CD8-positive, alpha-beta memory T cell (primary cell): ENCODE results near the gene PPP2R5E. TPM values are rescaled to one million over a fixed set of nuclear protein-coding genes. Genes with fewer than 3 reads are reported as not detected.

Experiments used
- CTCF ChIA-PET: fragments of 350-600 bp; sonication (Branson Sonifier 250); formaldehyde crosslinking; loops from one replicate; lab custom pipeline; 2021; ENCODE audit warnings: antibody characterized with exemption; lab: Charles Lee
- POLR2A ChIA-PET: fragments of 350-600 bp; sonication (Branson Sonifier 250); formaldehyde crosslinking; loops from one replicate; lab custom pipeline; 2021; ENCODE audit warnings: antibody characterized with exemption; lab: Charles Lee
- DNase-seq, 5 donors: peaks; one replicate each; pipeline versions ENCODE4 v3.0.0 to v3.0.0-alpha.2; 2020 to 2022; ENCODE audit warnings: mixed read lengths in 1 of 5
- H3K27ac ChIP-seq: one replicate; pipeline ENCODE4 v1.7.0; 2013; ENCODE audit warnings: low read depth, mild to moderate bottlenecking, low read length, moderate library complexity
- H3K27me3 ChIP-seq: 2 replicates; pipeline ENCODE4 v1.7.0; 2013; ENCODE audit warnings: low read length, mild to moderate bottlenecking; ENCODE audit not compliant: insufficient read depth, poor library complexity, severe bottlenecking
- H3K36me3 ChIP-seq: 2 replicates; pipeline ENCODE4 v1.7.0; 2013; ENCODE audit warnings: mild to moderate bottlenecking, low read length, moderate library complexity; ENCODE audit not compliant: insufficient read depth
- H3K4me1 ChIP-seq: 2 replicates; pipeline ENCODE4 v1.7.0; 2013; ENCODE audit warnings: mild to moderate bottlenecking, low read length, moderate library complexity; ENCODE audit not compliant: insufficient read depth
- H3K4me3 ChIP-seq: 2 replicates; pipeline ENCODE4 v1.7.0; 2013; ENCODE audit warnings: mild to moderate bottlenecking, low read length
- H3K9me3 ChIP-seq: 2 replicates; pipeline ENCODE4 v1.7.0; 2013; ENCODE audit warnings: mild to moderate bottlenecking, low read length
- H3K27ac Mint-ChIP-seq, 8 donors: one replicate each; pipeline ENCODE4 v1.8.0; 2020 to 2021; ENCODE audit warnings: mixed read lengths in 8 of 8, mild to moderate bottlenecking in 6 of 8, inconsistent platforms in 3 of 8, moderate library complexity in 3 of 8
- H3K27me3 Mint-ChIP-seq, 2 donors: one replicate each; pipeline ENCODE4 v1.8.0; 2020 to 2021; ENCODE audit warnings: mixed read lengths in 2 of 2, mild to moderate bottlenecking in 1 of 2, moderate library complexity in 1 of 2
- H3K36me3 Mint-ChIP-seq, 3 donors: one replicate each; pipeline ENCODE4 v1.8.0; 2020 to 2021; ENCODE audit warnings: mixed read lengths in 3 of 3, inconsistent platforms in 1 of 3, mild to moderate bottlenecking in 1 of 3
- H3K4me1 Mint-ChIP-seq, 3 donors: one replicate each; pipeline ENCODE4 v1.8.0; 2020 to 2021; ENCODE audit warnings: mixed read lengths in 3 of 3, inconsistent platforms in 1 of 3, mild to moderate bottlenecking in 1 of 3
- H3K4me3 Mint-ChIP-seq, 7 donors: one replicate each; pipeline ENCODE4 v1.8.0; 2020 to 2021; ENCODE audit warnings: mixed read lengths in 7 of 7, mild to moderate bottlenecking in 6 of 7, moderate library complexity in 4 of 7, inconsistent platforms in 2 of 7
- H3K9me3 Mint-ChIP-seq, 5 donors: one replicate each; pipeline ENCODE4 v1.8.0; 2020 to 2022; ENCODE audit warnings: mixed read lengths in 5 of 5, mild to moderate bottlenecking in 3 of 5, moderate library complexity in 2 of 5, inconsistent platforms in 1 of 5
- polyA plus RNA-seq: library from polyadenylated mRNA; unstranded; fragments of 300-500 nt; fragmentation: Illumina TruSeq; gene quantifications from one replicate; pipeline ENCODE4 v1.2.3, GENCODE V29; 2021
- total RNA-seq, 2 experiments: library from RNA; stranded (reverse); gene quantifications; one replicate each; pipeline ENCODE4 v1.2.3, GENCODE V29; 2021

The PPP2R5E gene
- total and polyA plus RNA-seq, 3 experiments from 2014 or later: 39.3 to 56.5 (median 55.0) TPM

- H3K4me1 ChIP-seq: no peaks in the 10 kb centered on the region
- ChIA-PET POLR2A (no interaction called here), CTCF (no interaction called here)
- no peak for DNase-seq
- no peaks in the 10 kb centered on the region for H3K9me3 Mint-ChIP-seq
- peaks cover 6% of the 10 kb centered on the region for H3K36me3 ChIP-seq
- peaks cover 4 to 33% (median 5%) of the 10 kb centered on the region in 3 donors for H3K36me3 Mint-ChIP-seq
- H3K27me3 ChIP-seq: no peaks in the 10 kb centered on the region
- H3K27ac Mint-ChIP-seq: no peak overlapping the region
- peaks cover 34 to 65% (median 52%) of the 10 kb centered on the region in 3 donors for H3K4me1 Mint-ChIP-seq
- no peak overlapping the region for H3K4me3 ChIP-seq
- no peak overlapping the region for H3K4me3 Mint-ChIP-seq
- no peaks in the 10 kb centered on the region for H3K9me3 ChIP-seq
- no peak overlapping the region for H3K27ac ChIP-seq
- peaks cover 0 to 1% of the 10 kb centered on the region in 2 donors for H3K27me3 Mint-ChIP-seq
Measured at GRCh38 chr14:63496837-63497400, 46.3 kb downstream of the PPP2R5E start.

- Mint-ChIP-seq H3K4me3 (no peak overlapping the region), H3K9me3 (no peaks in the 10 kb centered on the region), H3K36me3 (peaks cover 0 to 13% (median 8%) of the 10 kb centered on the region in 3 donors), H3K27ac (peak overlapping the region in 4 of 8 donors; percentile 27 to 76 (median 65)), H3K27me3 (peaks cover 0 to 1% of the 10 kb centered on the region in 2 donors), H3K4me1 (peaks cover 30 to 56% (median 44%) of the 10 kb centered on the region in 3 donors)
- no peak overlapping the region for H3K27ac ChIP-seq
- no peaks in the 10 kb centered on the region for H3K36me3 ChIP-seq
- no peak for DNase-seq
- POLR2A ChIA-PET: no interaction called here
- H3K4me1 ChIP-seq: no peaks in the 10 kb centered on the region
- CTCF ChIA-PET: interaction anchor here (0.9 kb wide), 1 partner anchor 20 kb away, joined by 3 read pairs; no protein-coding TSS in a partner anchor
- H3K9me3 ChIP-seq: no peaks in the 10 kb centered on the region
- no peaks in the 10 kb centered on the region for H3K27me3 ChIP-seq
- no peak overlapping the region for H3K4me3 ChIP-seq
Measured at GRCh38 chr14:63493246-63493645, 49.9 kb downstream of the PPP2R5E start.

DNA sequence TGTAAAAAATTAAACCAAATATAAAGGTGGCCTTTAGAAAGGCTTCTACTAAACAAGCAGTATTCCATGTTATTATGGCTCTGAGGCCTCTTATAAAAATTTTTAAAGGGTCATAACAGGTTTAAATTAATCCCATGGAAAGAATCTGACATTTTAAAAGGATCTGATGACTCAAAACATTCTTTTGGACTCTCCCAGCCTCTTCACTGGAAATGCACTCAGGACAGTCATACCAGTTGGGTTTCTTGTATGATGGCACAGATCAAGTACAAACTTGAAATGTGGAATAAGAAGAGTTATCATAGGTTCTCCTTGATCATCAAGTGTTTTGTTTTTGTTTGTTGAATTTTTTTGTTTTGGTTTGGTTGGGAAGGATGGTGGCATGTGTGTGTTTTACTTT lies 50.8 kb downstream of the PPP2R5E start:
- no peak overlapping the region for H3K27ac ChIP-seq
- H3K36me3 ChIP-seq: no peaks in the 10 kb centered on the region
- H3K36me3 Mint-ChIP-seq: peaks cover 0 to 10% (median 7%) of the 10 kb centered on the region in 3 donors
- H3K9me3 Mint-ChIP-seq: no peaks in the 10 kb centered on the region
- peak overlapping the region in 2 of 8 donors; percentile 51 to 62 for H3K27ac Mint-ChIP-seq
- CTCF ChIA-PET: no interaction called here
- no peak for DNase-seq
- POLR2A ChIA-PET: no interaction called here
- no peaks in the 10 kb centered on the region for H3K27me3 ChIP-seq
- H3K4me1 Mint-ChIP-seq: peaks cover 36 to 61% (median 51%) of the 10 kb centered on the region in 3 donors
- H3K4me3 ChIP-seq: no peak overlapping the region
- H3K9me3 ChIP-seq: no peaks in the 10 kb centered on the region
- H3K27me3 Mint-ChIP-seq: peaks cover 0 to 1% of the 10 kb centered on the region in 2 donors
- H3K4me3 Mint-ChIP-seq: no peak overlapping the region
- no peaks in the 10 kb centered on the region for H3K4me1 ChIP-seq

DNA sequence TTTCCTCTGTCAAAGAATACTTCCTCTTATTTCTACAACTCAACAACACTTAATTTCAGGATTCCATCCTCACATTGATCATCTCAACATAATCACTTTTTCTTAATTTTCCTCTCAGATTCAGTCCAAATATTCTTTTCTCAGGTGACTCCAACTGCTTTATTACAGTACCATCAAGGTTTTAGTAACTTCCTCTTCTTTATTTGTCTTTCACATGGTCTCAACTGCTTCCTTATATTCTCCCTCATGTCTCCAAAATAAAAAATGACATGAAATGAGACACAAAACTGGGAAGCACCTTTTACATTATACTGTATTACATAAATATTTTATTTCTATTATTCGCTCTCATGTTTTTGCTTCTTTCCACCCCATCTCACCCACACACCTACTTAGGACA lies 55.5 kb downstream of the PPP2R5E start:
- Mint-ChIP-seq H3K4me3 (no peak overlapping the region), H3K27ac (peak overlapping the region in 2 of 8 donors; percentile 24 to 35), H3K27me3 (peaks cover 0 to 1% of the 10 kb centered on the region in 2 donors), H3K9me3 (no peaks in the 10 kb centered on the region), H3K4me1 (peaks cover 51 to 83% (median 62%) of the 10 kb centered on the region in 3 donors), H3K36me3 (peaks cover 0 to 9% (median 7%) of the 10 kb centered on the region in 3 donors)
- DNase-seq: no peak
- Histone ChIP-seq H3K36me3 (no peaks in the 10 kb centered on the region), H3K9me3 (no peaks in the 10 kb centered on the region), H3K4me1 (peaks cover 8% of the 10 kb centered on the region), H3K27me3 (no peaks in the 10 kb centered on the region), H3K4me3 (no peak overlapping the region), H3K27ac (no peak overlapping the region)
- ChIA-PET POLR2A (no interaction called here), CTCF (no interaction called here)

DNA sequence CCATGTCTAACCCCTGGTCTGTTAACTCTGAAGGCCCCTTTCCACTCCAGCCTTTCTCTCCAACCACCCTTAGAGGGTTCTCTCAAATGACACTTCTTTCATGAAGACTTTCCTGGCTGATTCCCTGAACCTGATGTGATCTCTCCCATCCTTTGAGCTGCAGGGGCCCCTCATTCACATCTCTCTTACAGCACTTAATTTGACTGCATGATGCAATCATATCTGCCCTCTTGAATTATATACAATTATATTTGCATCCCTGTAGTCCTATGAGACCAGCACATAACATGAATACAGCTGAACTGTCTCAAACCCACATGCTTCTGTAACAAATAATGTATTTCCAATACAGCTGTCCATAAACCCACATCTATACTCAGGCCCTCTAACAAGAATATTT lies 56.4 kb downstream of the PPP2R5E start:
- no peaks in the 10 kb centered on the region for H3K36me3 ChIP-seq
- H3K9me3 ChIP-seq: no peaks in the 10 kb centered on the region
- peaks cover 0 to 9% (median 4%) of the 10 kb centered on the region in 3 donors for H3K36me3 Mint-ChIP-seq
- CTCF ChIA-PET: no interaction called here
- no peaks in the 10 kb centered on the region for H3K9me3 Mint-ChIP-seq
- POLR2A ChIA-PET: no interaction called here
- peak overlapping the region in 1 of 7 donors; percentile 57 for H3K4me3 Mint-ChIP-seq
- H3K4me1 ChIP-seq: peaks cover 8% of the 10 kb centered on the region
- no peak overlapping the region for H3K27ac ChIP-seq
- no peaks in the 10 kb centered on the region for H3K27me3 Mint-ChIP-seq
- peak overlapping the region in 5 of 8 donors; percentile 2 to 91 (median 7) for H3K27ac Mint-ChIP-seq
- no peaks in the 10 kb centered on the region for H3K27me3 ChIP-seq
- no peak overlapping the region for H3K4me3 ChIP-seq
- peaks cover 43 to 79% (median 56%) of the 10 kb centered on the region in 3 donors for H3K4me1 Mint-ChIP-seq
- no peak for DNase-seq

DNA sequence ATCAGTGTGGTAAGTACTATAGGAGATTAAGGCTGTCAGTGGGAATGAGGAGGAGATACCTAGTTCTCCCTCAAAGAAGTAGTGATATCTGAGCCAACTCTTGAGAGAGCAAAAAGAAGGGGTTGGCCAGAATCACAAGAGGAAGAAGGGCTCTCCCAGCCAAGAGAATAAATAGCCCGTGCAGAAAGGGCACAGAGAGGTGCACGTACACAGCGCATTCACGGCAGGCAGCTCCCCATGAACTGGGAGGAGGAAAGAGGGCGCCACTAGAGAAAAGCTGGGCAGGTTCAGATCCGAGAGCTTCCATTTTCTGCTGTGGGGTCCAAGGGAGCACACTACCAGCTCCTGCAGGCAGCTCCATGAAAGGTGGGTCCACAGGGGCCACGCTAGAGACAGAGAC lies 59.9 kb downstream of the PPP2R5E start:
- POLR2A ChIA-PET: interaction anchor here (0.8 kb wide), 1 partner anchor 11 kb away, joined by 3 read pairs; no protein-coding TSS in a partner anchor
- Mint-ChIP-seq H3K27me3 (no peaks in the 10 kb centered on the region), H3K27ac (peak overlapping the region in 6 of 8 donors; percentile 13 to 84 (median 52)), H3K36me3 (peaks cover 0 to 5% (median 4%) of the 10 kb centered on the region in 3 donors), H3K9me3 (no peaks in the 10 kb centered on the region), H3K4me1 (peaks cover 52 to 86% (median 67%) of the 10 kb centered on the region in 3 donors), H3K4me3 (peak overlapping the region in 3 of 7 donors; percentile 10 to 51 (median 12))
- Histone ChIP-seq H3K4me3 (no peak overlapping the region), H3K36me3 (no peaks in the 10 kb centered on the region), H3K27me3 (no peaks in the 10 kb centered on the region), H3K27ac (no peak overlapping the region), H3K9me3 (no peaks in the 10 kb centered on the region), H3K4me1 (peaks cover 15% of the 10 kb centered on the region)
- DNase-seq: no peak
- CTCF ChIA-PET: no interaction called here

GRCh38 chr14:63480599-63480998 lies 62.6 kb downstream of the PPP2R5E start:
- H3K9me3 ChIP-seq: no peaks in the 10 kb centered on the region
- Mint-ChIP-seq H3K27ac (peak overlapping the region in 7 of 8 donors; percentile 24 to 92 (median 72)), H3K36me3 (peaks cover 0 to 5% (median 4%) of the 10 kb centered on the region in 3 donors), H3K9me3 (no peaks in the 10 kb centered on the region), H3K4me3 (peak overlapping the region in 1 of 7 donors; percentile 37), H3K4me1 (peaks cover 57 to 86% (median 72%) of the 10 kb centered on the region in 3 donors), H3K27me3 (no peaks in the 10 kb centered on the region)
- H3K27me3 ChIP-seq: no peaks in the 10 kb centered on the region
- H3K36me3 ChIP-seq: no peaks in the 10 kb centered on the region
- no peak for DNase-seq
- peaks cover 27% of the 10 kb centered on the region for H3K4me1 ChIP-seq
- CTCF ChIA-PET: no interaction called here
- no peak overlapping the region for H3K27ac ChIP-seq
- H3K4me3 ChIP-seq: no peak overlapping the region
- POLR2A ChIA-PET: no interaction called here

DNA sequence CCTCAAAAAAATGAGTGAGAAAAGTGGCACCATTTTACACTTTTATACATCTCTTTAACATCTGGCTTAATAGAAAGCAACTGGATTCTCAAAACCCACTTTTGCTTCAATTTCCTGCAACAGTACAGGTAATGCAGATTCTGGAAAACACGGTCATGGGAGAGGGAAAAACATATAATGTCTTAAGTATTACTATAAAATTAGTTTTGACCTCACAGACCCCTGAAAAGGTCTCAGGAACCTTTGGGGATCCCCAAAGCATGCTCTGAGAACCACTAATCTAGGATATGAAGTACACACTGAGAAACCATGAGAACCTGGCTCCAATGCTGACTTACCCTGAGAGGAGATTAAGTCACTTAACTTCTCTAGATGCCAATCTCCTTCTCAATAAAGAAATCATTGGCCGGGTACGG lies 64.7 kb downstream of the PPP2R5E start:
- DNase-seq: no peak
- H3K4me1 ChIP-seq: peaks cover 19% of the 10 kb centered on the region
- H3K27ac ChIP-seq: no peak overlapping the region
- no peaks in the 10 kb centered on the region for H3K9me3 ChIP-seq
- Mint-ChIP-seq H3K9me3 (no peaks in the 10 kb centered on the region), H3K27me3 (no peaks in the 10 kb centered on the region), H3K4me3 (peak overlapping the region in 6 of 7 donors; percentile 4 to 85 (median 66)), H3K27ac (peak overlapping the region in 6 of 8 donors; percentile 26 to 84 (median 73)), H3K36me3 (peaks cover 0 to 6% (median 5%) of the 10 kb centered on the region in 3 donors), H3K4me1 (peaks cover 49 to 73% (median 60%) of the 10 kb centered on the region in 3 donors)
- H3K27me3 ChIP-seq: no peaks in the 10 kb centered on the region
- ChIA-PET CTCF (no interaction called here), POLR2A (interaction anchor here (0.6 kb wide), 1 partner anchor 1641 kb away, joined by 4 read pairs; no protein-coding TSS in a partner anchor)
- no peaks in the 10 kb centered on the region for H3K36me3 ChIP-seq
- no peak overlapping the region for H3K4me3 ChIP-seq
